Measurements from ENCODE around the gene PLEKHF1.
A peak's percentile ranks its signal among the peaks of the same experiment; 100 is the strongest.

PLEKHF1 gene

DNA sequence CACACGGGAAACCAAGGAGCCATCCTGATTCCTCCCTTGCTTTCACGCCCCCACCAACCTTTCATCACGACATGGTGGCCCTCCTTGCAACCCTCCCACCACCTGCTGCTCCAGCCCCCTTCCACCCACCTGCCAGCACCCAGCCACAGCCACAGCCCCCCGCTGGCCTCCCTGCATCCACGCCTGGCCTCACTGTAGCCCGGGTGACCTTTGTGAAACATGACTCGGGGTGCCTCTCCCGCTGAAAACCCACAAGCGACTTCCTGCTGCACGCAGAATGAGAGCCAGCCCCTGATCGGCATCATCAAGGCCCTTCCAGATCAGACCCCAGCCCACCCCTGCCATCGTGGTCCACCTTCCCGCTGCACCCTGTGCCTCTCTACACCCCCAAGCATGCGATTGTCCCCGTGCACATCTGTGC, 44.3 kb upstream of the PLEKHF1 start:
- Histone ChIP-seq H3K27ac (ENCODE audit: low read length) (no peak overlapping the region), H3K9ac (ENCODE audit: low read length) (no peak overlapping the region), H4K20me1 (ENCODE audit: insufficient read depth, low read length) (no peaks in the 10 kb centered on the region), H3K9me2 (replicated peaks; ENCODE audit: insufficient read depth, low read length) (no peaks in the 10 kb centered on the region), H3K4me3 (ENCODE audit: low read length) (no peak overlapping the region), H2AFZ (ENCODE audit: low read length) (no peak overlapping the region), H3K27me3 (replicated peaks; ENCODE audit: insufficient read depth, low read length) (peaks cover 9% of the 10 kb centered on the region; the same call in 1 of the 2 replicates), H3K4me1 (ENCODE audit: low read length) (no peaks in the 10 kb centered on the region), H3K9me3 (replicated peaks; ENCODE audit: insufficient read depth, low read length) (no peaks in the 10 kb centered on the region), H3K79me2 (ENCODE audit: low read length) (no peaks in the 10 kb centered on the region), H3K4me2 (ENCODE audit: low read depth, low read length) (no peak overlapping the region), H3F3A (ENCODE audit: insufficient read depth, low read length) (no peaks in the 10 kb centered on the region), H3K36me3 (replicated peaks; ENCODE audit: insufficient read depth, low read length) (no peaks in the 10 kb centered on the region)
- DNase-seq, result no peak
- no peak for TF ChIP-seq EZH2phosphoT487 (IDR thresholded peaks at IDR 0.05; ENCODE audit: low read length)
- TF ChIP-seq CTCF (IDR thresholded peaks at IDR 0.05; ENCODE audit: low read length), result no peak
- TF ChIP-seq EZH2 (optimal IDR thresholded peaks at IDR 0.05; ENCODE audit: low read depth, low read length), result no peak

GRCh38 chr19:29622166-29623070, 42.8 kb upstream of the PLEKHF1 start:
- peaks cover 9% of the 10 kb centered on the region; the same call in 1 of the 2 replicates for H3K27me3 ChIP-seq (replicated peaks; ENCODE audit: insufficient read depth, low read length)
- no peaks in the 10 kb centered on the region for H4K20me1 ChIP-seq (ENCODE audit: insufficient read depth, low read length)
- TF ChIP-seq CTCF (IDR thresholded peaks at IDR 0.05; ENCODE audit: low read length), result no peak
- TF ChIP-seq EZH2phosphoT487 (IDR thresholded peaks at IDR 0.05; ENCODE audit: low read length), result no peak
- H3K27ac ChIP-seq (ENCODE audit: low read length), result no peak overlapping the region
- H3K4me1 ChIP-seq (ENCODE audit: low read length), result no peaks in the 10 kb centered on the region
- peak overlapping the region; percentile 59 for H2AFZ ChIP-seq (ENCODE audit: low read length)
- no peaks in the 10 kb centered on the region for H3F3A ChIP-seq (ENCODE audit: insufficient read depth, low read length)
- no peaks in the 10 kb centered on the region for H3K79me2 ChIP-seq (ENCODE audit: low read length)
- no peak overlapping the region for H3K9ac ChIP-seq (ENCODE audit: low read length)
- no peaks in the 10 kb centered on the region for H3K9me2 ChIP-seq (replicated peaks; ENCODE audit: insufficient read depth, low read length)
- peak overlapping the region; percentile 6; the same call in 1 of the 2 replicates for H3K4me3 ChIP-seq (ENCODE audit: low read length)
- H3K36me3 ChIP-seq (replicated peaks; ENCODE audit: insufficient read depth, low read length), result no peaks in the 10 kb centered on the region
- DNase-seq, result peak; percentile 34
- H3K4me2 ChIP-seq (ENCODE audit: low read depth, low read length), result peak overlapping the region; percentile 62
- H3K9me3 ChIP-seq (replicated peaks; ENCODE audit: insufficient read depth, low read length), result no peaks in the 10 kb centered on the region

DNA sequence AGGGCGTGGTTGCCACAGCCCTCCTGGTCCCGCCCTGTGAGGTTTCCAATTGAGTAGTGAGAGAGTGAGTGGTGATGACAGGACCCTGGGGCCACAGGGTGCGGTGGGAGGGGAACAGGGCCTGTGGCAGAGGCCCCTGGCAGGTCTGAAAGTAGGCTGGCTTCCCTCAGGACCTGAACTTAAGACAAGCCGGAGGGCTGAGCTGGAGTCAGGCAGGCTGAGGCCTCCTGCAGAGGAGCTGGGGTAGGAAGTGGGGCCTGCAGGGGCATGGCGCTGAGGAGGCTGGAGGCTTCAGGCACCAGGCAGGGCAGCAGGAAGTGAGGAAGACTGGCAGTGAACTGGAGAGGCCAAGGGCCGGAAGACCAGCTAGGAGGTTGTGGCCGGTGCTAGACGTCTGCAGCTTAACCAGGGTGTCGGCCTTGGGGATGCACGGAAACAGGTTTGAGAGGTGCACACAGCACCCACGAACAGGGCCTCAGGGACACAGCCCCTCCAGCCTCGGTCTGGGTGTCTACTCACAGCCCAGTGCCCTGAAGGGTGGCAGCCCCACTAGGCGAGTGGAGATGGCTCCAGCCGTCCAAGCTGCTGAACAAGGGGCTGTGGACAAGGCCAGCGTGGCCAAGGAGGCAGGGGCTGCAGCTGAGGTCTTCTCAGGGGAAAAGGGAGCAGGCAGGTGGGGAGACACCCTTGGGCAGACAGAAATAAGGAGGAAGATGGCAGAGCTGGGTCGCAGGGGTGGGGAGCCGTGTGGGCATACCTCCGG, 41.4 kb upstream of the PLEKHF1 start:
- Histone ChIP-seq H3F3A (ENCODE audit: insufficient read depth, low read length) (no peaks in the 10 kb centered on the region), H3K79me2 (ENCODE audit: low read length) (no peaks in the 10 kb centered on the region), H3K9me2 (replicated peaks; ENCODE audit: insufficient read depth, low read length) (no peaks in the 10 kb centered on the region), H3K4me2 (ENCODE audit: low read depth, low read length) (no peak overlapping the region), H4K20me1 (ENCODE audit: insufficient read depth, low read length) (no peaks in the 10 kb centered on the region), H3K36me3 (replicated peaks; ENCODE audit: insufficient read depth, low read length) (no peaks in the 10 kb centered on the region), H3K9ac (ENCODE audit: low read length) (no peak overlapping the region), H2AFZ (ENCODE audit: low read length) (no peak overlapping the region), H3K27me3 (replicated peaks; ENCODE audit: insufficient read depth, low read length) (0 out of 2 replicates have a peak, but pooled peaks cover 7% of the 10 kb centered on the region), H3K4me1 (ENCODE audit: low read length) (no peaks in the 10 kb centered on the region), H3K27ac (ENCODE audit: low read length) (no peak overlapping the region), H3K4me3 (ENCODE audit: low read length) (no peak overlapping the region), H3K9me3 (replicated peaks; ENCODE audit: insufficient read depth, low read length) (no peaks in the 10 kb centered on the region)
- no peak for DNase-seq
- no peak for TF ChIP-seq EZH2phosphoT487 (IDR thresholded peaks at IDR 0.05; ENCODE audit: low read length)
- no peak for TF ChIP-seq EZH2 (optimal IDR thresholded peaks at IDR 0.05; ENCODE audit: low read depth, low read length)
- no peak for TF ChIP-seq CTCF (IDR thresholded peaks at IDR 0.05; ENCODE audit: low read length)
